B cell (primary cell): Measurements from ENCODE around the gene FAM170B. TPM values are rescaled to one million over a fixed set of nuclear protein-coding genes. Genes with fewer than 3 reads are reported as not detected.

Experiments
- ATAC-seq: fragments of 200-7000 bp; cut with Tn5 transposase; one replicate; pipeline ENCODE4 v1.10.0; 2021; ENCODE audit warnings: low read depth, mild to moderate bottlenecking, moderate number of reproducible peaks, moderate library complexity
- CTCF ChIA-PET: fragments of 350-600 bp; sonication (Branson Sonifier 250); formaldehyde crosslinking; loops from one replicate; lab custom pipeline; 2021; ENCODE audit warnings: antibody characterized with exemption, inconsistent platforms; lab: Charles Lee
- POLR2A ChIA-PET: fragments of 350-600 bp; sonication (Branson Sonifier 250); formaldehyde crosslinking; loops from one replicate; lab custom pipeline; 2021; ENCODE audit warnings: antibody characterized with exemption; lab: Charles Lee
- DNase-seq: peaks from one replicate; pipeline ENCODE4 v3.0.0; 2013
- H2AFZ ChIP-seq: 2 replicates; pipeline ENCODE4 v1.6.1; 2012; ENCODE audit warnings: mild to moderate bottlenecking, low read depth, low read length; ENCODE audit not compliant: insufficient read depth, poor library complexity, severe bottlenecking
- H3K27ac ChIP-seq, 2 donors: 1 replicate in 1 of 2; 2 replicates in 1 of 2; pipeline ENCODE4 v1.5.1; 2012 to 2013; ENCODE audit warnings: low read length in 2 of 2, mild to moderate bottlenecking in 2 of 2, moderate library complexity in 1 of 2
- H3K27me3 ChIP-seq, 4 experiments: fragments of 200-600 bp in 1 of 4; sonication (generic) in 1 of 4; replicated peaks in 1 of 4; 1 replicate in 2 of 4; 2 replicates in 2 of 4; pipeline versions ENCODE4 v1.6.1 to v1.7.0; 2013 to 2016; ENCODE audit warnings: low read length in 3 of 4, mild to moderate bottlenecking in 2 of 4, mixed read lengths in 1 of 4, moderate library complexity in 1 of 4; ENCODE audit not compliant: insufficient read depth in 4 of 4, control insufficient read depth in 3 of 4; ENCODE audit errors: control extremely low read depth in 1 of 4
- H3K36me3 ChIP-seq, 2 experiments: replicated peaks in 1 of 2; 1 replicate in 1 of 2; 2 replicates in 1 of 2; pipeline versions ENCODE4 v1.6.1 to v1.7.1; 2013; ENCODE audit warnings: low read length in 1 of 2; ENCODE audit not compliant: insufficient read depth in 2 of 2, control insufficient read depth in 1 of 2; ENCODE audit errors: control extremely low read depth in 1 of 2, extremely low read depth in 1 of 2
- H3K4me1 ChIP-seq, 2 donors: fragments of 200-600 bp in 1 of 2; sonication (generic) in 1 of 2; 1 replicate in 1 of 2; 2 replicates in 1 of 2; pipeline versions ENCODE4 v1.5.1 to v1.6.1; 2013 to 2017; ENCODE audit warnings: low read length in 2 of 2; ENCODE audit not compliant: control insufficient read depth in 2 of 2, insufficient read depth in 2 of 2
- H3K4me2 ChIP-seq: replicated peaks from 2 replicates; pipeline ENCODE3; 2012; ENCODE audit warnings: mild to moderate bottlenecking, low read depth, low read length; ENCODE audit not compliant: poor library complexity, severe bottlenecking
- H3K4me3 ChIP-seq, 5 experiments: fragments of 200-600 bp in 1 of 5; sonication (generic) in 1 of 5; 1 replicate in 3 of 5; 2 replicates in 2 of 5; pipeline versions ENCODE4 v1.5.1 to v1.7.0; 2011 to 2016; ENCODE audit warnings: low read length in 4 of 5, mild to moderate bottlenecking in 4 of 5, low read depth in 2 of 5, control low read depth in 1 of 5, moderate library complexity in 1 of 5; ENCODE audit not compliant: insufficient read depth in 1 of 5; ENCODE audit errors: control extremely low read depth in 1 of 5, extremely low read depth in 1 of 5
- H3K79me2 ChIP-seq: fragments of 200-600 bp; sonication (generic); one replicate; pipeline ENCODE4 v1.6.0; 2016; ENCODE audit warnings: low read length; ENCODE audit not compliant: control insufficient read depth, insufficient read depth
- H3K9ac ChIP-seq: fragments of 200-600 bp; sonication (generic); 2 replicates; pipeline ENCODE4 v1.6.1; 2017; ENCODE audit warnings: mild to moderate bottlenecking, low read length, moderate library complexity
- H3K9me3 ChIP-seq, 3 donors: one replicate each; pipeline versions ENCODE4 v1.6.1 to v1.7.1; 2013; ENCODE audit warnings: low read length in 2 of 3; ENCODE audit not compliant: control insufficient read depth in 2 of 3, insufficient read depth in 1 of 3; ENCODE audit errors: control extremely low read depth in 1 of 3
- H4K20me1 ChIP-seq: 2 replicates; pipeline ENCODE4 v1.6.0; 2012; ENCODE audit warnings: mild to moderate bottlenecking, low read length; ENCODE audit not compliant: insufficient read depth, control insufficient read depth, poor library complexity, severe bottlenecking
- H3K27ac Mint-ChIP-seq: one replicate; pipeline ENCODE4 v1.8.0; 2021; ENCODE audit warnings: mixed read lengths
- H3K27me3 Mint-ChIP-seq: one replicate; pipeline ENCODE4 v1.8.0; 2021; ENCODE audit warnings: mixed read lengths
- H3K4me1 Mint-ChIP-seq: one replicate; pipeline ENCODE4 v1.8.0; 2021; ENCODE audit warnings: mixed read lengths
- H3K4me3 Mint-ChIP-seq: one replicate; pipeline ENCODE4 v1.8.0; 2021; ENCODE audit warnings: mixed read lengths
- H3K9me3 Mint-ChIP-seq: one replicate; pipeline ENCODE4 v1.8.0; 2022; ENCODE audit warnings: mixed read lengths; ENCODE audit not compliant: insufficient read depth
- CTCF ChIP-seq: fragments of 200-600 bp; IDR thresholded peaks from one replicate; pipeline ENCODE4 v1.8.0; 2022; ENCODE audit warnings: antibody characterized with exemption, mild to moderate bottlenecking
- EZH2 ChIP-seq: IDR thresholded peaks from 2 replicates; pipeline ENCODE4 v1.6.1; 2012; ENCODE audit warnings: borderline replicate concordance, low read depth, mild to moderate bottlenecking, moderate library complexity, low read length; ENCODE audit not compliant: insufficient read depth, poor library complexity, severe bottlenecking
- WGBS: methylation state at CpG from one replicate; pipeline ENCODE4 v1.1.5; 2013; ENCODE audit warnings: missing lambda C conversion rate; ENCODE audit not compliant: insufficient coverage; 5-methylcytosine and 5-hydroxymethylcytosine counted together
- intact Hi-C: fragments of 100-400 bp; cut with micrococcal nuclease; formaldehyde crosslinking; loops from one replicate; pipeline ENCODE4 v1.10.0; 2022
- polyA plus RNA-seq: library from polyadenylated mRNA; depleted of rRNA; stranded (reverse); fragments of >200 nt; gene quantifications from 2 replicates; pipeline ENCODE4 v1.2.3, GENCODE V29; 2012
- total RNA-seq, 2 donors: library from RNA; stranded (reverse); fragments of 120-200 nt in 1 of 2; gene quantifications; 1 replicate in 1 of 2; 2 replicates in 1 of 2; pipeline versions ENCODE4 v1.2.3 to v1.2.4, GENCODE V29; 2013 to 2022

The FAM170B gene
- total and polyA plus RNA-seq, 2 donors (not counting 1 experiment from before 2014, with no cell fraction given) = not detected

GRCh38 chr10:49166484-49167400 is 32.9 kb upstream of the FAM170B start:
- TF ChIP-seq EZH2 (no peak), CTCF (no peak)
- Histone ChIP-seq H2AFZ (no peak overlapping the region), H3K4me2 (no peak overlapping the region), H4K20me1 (no peaks in the 10 kb centered on the region), H3K27ac (no peak overlapping the region), H3K4me1 (peaks cover 4 to 21% of the 10 kb centered on the region in 2 donors), H3K27me3 (no peaks in the 10 kb centered on the region), H3K79me2 (no peaks in the 10 kb centered on the region), H3K9ac (no peak overlapping the region), H3K4me3 (no peak overlapping the region), H3K9me3 (no peaks in the 10 kb centered on the region), H3K36me3 (peaks cover 0 to 5% of the 10 kb centered on the region in 2 experiments)
- DNase-seq = no peak
- no peak overlapping the region for H3K27ac Mint-ChIP-seq
- ChIA-PET POLR2A (no interaction called here), CTCF (no interaction called here)
- peaks cover 17% of the 10 kb centered on the region for H3K4me1 Mint-ChIP-seq
- ATAC-seq = no peak
- no peak overlapping the region for H3K4me3 Mint-ChIP-seq
- 97% methylated on average over 13 of the region's 14 CpGs for WGBS
- H3K27me3 Mint-ChIP-seq = no peaks in the 10 kb centered on the region
- intact Hi-C loops = no loop called here
- H3K9me3 Mint-ChIP-seq = no peaks in the 10 kb centered on the region
